GM19328 (cell line): ENCODE measurements around the gene MLN.
"Not testable (repeated sequence)": the region's sequence is repeated elsewhere in the genome, so short reads cannot be mapped to it uniquely, and the experiment has no call there.

Experiments
- ATAC-seq: cut with Tn5 transposase; IDR thresholded peaks from one replicate; pipeline ENCODE4 v1.9.1; 2021; ENCODE audit warnings: mild to moderate bottlenecking, moderate library complexity; ENCODE audit not compliant: unreplicated experiment

MLN gene

DNA sequence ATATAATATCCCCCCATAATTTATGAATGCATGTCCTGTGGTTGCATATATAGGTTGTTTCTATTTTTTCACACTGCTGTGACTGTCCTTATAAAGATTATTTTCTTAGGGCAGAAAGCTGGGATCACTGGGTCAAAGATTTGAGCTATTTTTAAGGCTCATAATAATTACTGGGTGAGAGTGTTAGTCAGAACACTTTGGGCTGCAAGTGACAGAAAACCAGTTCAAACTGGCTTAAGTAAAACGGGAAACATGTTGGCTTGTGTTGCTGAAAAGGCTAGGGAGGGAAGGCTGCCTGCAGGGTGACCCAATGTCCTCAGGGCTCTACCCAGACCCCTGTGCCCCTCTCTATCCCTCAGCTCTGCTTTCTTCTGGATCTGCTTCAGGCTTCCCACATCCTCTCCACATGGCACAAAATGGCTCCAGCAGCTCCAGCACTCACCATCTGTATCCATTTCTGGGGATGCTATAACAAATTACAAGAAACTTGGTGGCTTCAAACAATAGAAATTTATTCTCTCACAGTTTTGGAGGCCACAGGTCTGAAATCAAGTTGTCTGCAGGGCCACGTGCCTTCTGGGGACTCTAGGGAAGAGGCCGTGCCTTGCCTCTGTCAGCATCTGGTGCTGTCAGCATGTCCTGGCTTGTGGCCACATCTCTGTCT, 33.1 kb upstream of the MLN start:
- ATAC-seq: no peak

DNA sequence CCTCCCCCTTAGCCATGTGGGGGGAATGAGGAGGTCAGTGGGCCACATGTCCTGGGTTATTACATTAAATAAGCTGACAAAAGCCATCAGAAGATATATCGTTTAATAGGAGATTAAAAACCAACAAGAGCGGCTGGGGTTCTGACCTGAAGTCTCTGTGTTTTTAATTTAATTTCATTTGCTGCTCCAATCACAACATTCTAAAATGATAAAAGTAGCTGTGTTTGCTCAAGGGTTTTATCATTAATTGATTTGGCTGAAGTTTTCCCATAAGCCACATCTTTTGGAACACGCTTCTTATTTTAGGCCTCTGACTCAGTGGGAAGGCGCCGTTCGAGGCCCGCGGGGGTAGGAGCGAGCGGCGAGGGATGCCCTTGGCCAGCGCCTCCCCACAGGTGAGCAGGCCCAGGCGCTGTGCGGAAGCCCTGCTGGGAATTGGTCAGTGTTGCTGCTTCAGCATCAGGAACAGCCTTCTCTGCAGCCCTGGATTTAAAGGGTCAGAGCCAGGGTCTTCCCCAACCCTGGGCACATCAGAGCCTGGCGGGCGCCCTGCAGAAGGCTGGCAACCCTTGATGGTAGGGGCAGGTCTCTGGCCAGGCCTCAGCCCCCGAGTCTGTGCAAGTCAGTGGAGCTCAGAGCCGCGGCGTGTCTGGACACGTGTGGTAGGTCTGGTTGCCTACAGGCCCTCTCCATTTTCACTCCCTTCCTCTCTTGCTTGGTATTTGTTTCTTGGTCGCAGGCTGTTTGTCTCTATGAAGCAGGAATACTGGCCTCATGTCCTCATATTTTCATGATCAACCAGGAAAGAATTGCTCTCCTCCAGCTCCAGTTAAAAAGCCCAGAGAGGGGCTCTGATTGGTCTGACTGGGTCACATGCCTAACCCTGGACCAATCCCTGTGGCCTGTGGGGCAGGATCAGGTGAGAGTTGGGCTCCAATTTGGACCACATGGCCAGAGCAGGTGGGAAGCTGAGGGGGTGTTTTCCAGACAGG, 30.9 kb upstream of the MLN start:
- no peak for ATAC-seq

DNA sequence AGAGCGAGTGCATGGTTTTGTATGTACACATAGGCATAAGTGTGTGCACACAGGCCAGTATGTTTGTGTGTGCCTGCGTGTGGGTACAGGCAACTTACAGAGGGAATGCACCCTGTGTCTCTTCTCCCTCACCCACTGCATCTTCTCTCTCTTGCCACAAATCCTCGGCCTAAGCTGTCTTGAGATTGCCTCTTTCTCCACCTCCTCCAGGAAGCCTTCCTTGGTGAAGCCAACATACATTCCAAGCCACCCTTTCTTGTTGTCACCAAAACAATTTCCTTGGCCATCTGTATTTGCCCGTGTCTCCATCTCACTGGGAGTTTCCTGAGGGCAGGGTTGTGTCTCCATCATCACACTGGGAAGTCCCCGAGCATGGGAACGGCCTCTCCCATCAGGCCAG, 29.8 kb upstream of the MLN start:
- ATAC-seq: no peak

DNA sequence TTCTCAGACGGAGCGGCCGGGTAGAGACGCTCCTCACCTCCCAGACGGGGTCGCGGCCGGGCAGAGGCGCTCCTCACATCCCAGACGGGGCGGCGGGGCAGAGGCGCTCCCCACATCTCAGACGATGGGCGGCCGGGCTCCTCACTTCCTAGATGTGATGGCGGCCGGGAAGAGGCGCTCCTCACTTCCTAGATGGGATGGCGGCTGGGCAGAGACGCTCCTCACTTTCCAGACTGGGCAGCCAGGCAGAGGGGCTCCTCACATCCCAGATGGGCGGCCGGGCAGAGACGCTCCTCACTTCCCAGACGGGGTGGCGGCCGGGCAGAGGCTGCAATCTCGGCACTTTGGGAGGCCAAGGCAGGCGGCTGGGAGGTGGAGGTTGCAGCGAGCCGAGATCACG, 29.0 kb upstream of the MLN start:
- ATAC-seq: not testable (repeated sequence)

DNA sequence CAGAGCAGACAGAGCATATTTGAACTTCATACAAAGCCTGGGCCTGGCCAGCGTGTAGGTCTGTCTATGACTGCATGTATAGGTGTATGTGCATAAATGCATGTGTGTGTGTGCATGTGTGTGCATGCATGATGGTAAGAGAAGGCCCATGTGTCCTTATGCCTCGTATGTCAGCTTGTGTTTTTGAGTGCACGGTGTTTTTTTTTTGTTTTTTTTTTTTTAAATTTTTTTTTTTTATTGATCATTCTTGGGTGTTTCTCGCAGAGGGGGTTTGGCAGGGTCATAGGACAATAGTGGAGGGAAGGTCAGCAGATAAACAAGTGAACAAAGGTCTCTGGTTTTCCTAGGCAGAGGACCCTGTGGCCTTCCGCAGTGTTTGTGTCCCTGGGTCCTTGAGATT, 27.9 kb upstream of the MLN start:
- ATAC-seq: not testable (repeated sequence)

DNA sequence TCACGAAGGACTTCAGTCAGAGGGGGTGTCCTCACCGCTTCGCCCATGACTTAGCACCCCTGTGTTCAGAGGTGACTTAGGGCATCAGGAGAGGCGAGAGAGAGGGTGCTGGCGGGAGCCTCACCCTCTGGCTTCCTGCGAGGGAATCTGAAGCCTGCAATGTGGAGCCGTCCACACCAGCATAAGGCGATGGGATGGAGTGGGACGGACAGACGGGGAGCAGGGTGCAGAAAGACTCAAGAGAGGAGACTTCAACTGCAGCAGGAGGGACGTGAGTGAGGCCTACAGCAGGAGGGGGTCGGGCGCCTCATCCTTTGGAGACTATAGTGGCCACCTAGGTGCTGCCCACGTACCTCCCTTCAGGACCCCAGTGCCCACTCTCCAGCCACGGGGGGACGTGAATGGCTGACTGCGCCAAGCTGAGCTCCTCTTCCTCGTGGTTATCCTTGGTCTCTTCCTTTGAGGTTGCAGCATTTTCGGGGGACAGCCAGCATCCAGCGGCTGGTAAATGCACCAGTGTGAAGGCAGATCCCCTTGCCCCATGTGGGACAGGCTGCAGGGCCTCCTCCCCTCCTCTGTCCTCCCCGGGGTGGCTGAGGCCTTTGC, 26.9 kb upstream of the MLN start:
- no peak for ATAC-seq

DNA sequence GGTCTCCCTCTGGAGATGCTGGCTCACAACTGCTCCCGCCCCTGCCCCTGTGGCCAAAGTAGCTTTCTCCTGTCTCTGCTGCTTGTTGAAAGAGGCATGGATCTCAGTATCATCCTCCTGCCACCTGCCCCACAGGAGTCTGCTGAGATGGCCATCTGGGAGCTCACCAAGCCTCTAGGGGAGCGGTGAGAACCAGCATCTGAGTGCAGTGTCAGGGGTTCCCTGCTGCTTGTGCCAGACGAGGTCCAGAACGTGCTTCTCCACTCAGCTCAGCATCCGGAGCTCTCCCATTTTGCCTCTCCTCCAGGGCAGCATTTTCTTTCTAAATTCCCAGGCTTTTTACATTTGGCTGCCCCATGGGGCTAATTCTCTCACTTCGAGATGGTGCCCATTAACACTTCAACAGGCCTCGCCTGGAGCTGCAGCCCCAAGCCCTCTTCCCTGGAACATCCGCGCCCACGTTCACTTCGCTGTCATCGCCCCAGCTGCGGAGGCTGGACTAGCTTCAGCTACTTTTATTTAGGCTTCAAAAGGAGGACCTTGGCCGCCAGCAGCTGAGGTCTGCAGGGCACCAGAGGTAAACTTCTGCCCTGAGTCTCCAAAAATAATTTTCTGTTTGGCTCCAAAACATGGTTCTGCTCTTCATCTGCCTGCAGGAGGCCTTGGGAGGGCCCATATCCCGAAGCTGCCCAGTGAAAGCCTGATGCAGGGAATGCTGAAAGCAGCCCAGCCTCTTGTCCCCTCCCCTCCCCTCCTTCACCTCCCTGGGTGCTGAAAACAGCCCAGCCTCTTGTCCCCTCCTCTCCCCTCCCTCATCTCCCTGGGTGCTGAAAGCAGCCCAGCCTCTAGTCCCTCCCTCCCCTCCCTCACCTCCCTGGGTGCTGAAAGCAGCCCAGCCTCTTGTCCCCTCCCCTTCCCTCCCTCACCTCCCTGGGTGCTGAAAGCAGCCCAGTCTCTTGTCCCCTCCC, 25.2 kb upstream of the MLN start:
- no peak for ATAC-seq

DNA sequence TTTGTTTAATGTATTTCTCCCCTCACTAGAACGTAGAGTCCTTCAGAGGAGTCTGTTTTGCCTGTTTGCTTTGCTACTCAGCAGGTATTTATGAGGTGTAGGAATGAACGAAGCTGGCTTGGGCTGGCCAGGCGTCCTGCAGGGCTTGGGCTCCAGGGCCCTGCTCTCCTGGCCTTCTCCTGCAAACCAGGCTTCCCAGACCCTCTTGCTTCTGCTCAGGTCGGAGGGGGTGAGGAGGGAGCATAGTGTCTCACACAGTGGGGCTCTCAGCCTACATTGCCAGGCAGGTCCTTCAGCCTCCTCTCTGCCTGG, 24.6 kb upstream of the MLN start:
- ATAC-seq: no peak

DNA sequence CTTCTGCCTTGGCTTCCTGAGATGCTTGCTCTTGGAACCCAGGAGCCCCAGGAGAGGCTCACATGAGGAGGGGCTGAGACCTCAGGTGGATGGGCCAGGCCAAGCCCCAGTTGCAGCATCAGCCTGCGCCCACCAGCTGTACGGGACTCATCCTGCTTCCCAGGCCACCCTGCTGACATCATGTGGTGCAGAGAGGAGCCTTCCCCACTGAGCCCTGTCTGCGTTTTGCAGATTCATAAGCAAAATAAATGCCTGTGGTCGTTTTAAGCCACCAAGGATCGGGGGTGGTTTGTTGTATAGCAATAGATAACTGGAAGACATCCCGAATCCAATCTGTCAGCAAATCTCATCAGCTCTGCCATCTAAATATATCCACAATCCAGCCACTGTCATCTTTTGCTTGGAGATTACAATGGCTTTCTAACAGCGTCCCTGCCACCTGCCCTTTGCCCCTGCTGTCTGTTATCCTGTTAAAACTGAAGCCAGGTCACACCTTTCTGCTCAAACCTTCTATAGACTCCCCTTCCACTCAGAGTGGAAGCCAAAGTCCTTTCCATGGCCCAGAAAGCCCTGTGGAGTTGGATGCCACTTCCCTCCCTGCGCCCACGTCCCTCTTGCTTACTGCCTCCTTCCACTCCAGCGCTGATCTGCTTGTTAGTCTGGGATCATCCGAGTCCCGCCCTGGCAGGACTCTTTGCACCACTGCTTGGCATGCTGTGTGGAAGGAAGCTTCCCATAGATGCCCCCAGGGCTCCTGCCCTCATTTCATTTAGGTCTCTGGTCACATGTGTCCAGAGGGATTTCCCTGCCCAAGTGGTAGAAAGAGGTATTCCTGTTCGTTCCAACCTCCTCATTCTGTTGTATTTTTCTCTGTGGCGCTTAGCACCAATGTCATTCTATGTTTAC, 24.0 kb upstream of the MLN start:
- ATAC-seq: no peak

DNA sequence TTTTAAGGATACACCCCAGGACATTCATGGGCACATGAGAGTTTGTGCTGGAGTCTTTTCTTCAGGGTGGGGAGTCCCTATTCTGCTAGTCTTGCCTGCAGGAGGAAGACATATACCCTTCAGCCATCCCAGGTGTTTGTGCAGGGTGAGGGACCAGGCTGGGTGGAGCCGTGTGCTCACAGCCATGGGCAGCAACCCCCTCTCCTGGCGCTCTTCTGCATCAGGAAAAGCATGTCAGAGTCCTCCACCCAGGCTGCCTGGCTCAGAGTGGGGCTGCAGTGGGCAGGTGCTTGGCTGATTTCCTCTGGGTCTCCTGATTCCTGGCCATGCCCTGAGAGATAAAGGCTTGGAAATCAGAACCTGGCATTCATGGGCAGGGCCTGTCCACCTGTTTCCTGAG, 22.7 kb upstream of the MLN start:
- no peak for ATAC-seq

DNA sequence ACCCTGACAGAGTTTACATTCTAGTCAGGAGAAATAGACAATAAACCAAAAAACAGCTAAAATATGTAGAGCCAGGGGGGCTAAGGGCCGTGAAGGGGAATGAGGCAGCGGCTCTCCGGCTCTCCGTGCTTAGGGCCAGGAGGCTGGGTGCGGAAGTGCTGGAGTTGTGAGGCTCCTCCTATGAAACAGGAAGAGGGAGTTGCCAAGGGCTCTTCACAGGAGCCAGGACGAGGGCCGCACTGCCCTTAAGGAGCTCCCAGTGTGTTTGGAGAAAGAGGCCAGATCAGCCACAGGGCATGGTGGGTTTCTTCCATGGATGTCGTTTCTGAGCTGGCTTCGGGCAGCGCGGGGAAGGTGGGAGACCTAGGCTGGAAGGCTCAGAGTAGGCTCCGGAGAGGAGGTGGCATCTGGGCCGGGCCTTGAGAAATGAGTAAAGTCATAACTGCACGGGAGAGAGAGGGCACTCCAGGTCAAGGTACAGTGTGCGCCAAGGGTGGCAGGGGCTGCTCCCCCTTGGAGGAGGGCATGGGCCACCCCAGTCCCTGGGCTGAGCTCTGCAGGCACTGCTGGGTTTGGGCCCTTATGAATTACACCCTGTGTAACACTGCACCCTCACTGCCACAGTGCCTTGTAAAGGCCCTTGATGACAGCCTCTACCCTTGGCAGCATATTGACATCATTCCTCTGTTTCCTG, 20.8 kb upstream of the MLN start:
- no peak for ATAC-seq

DNA sequence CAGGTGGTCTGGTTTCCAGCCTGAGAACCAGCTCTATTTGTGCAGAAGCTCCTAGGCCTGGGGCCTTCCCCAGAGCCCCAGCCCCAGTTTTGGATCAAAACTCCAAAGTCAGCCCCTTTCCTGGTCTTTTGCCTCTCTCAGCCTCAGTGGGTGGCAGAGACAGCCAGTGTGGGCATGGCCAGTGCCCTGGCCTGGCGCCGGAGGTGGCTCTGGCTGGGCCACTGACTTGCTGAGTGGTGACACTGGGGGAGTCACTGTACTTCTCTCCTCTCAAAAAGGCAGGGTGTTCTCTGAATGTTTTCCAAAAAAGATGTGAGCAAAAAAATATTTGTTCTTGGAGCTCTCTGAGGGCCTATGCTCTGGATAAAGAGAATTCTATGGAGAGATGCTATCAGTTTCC, 20.0 kb upstream of the MLN start:
- no peak for ATAC-seq

DNA sequence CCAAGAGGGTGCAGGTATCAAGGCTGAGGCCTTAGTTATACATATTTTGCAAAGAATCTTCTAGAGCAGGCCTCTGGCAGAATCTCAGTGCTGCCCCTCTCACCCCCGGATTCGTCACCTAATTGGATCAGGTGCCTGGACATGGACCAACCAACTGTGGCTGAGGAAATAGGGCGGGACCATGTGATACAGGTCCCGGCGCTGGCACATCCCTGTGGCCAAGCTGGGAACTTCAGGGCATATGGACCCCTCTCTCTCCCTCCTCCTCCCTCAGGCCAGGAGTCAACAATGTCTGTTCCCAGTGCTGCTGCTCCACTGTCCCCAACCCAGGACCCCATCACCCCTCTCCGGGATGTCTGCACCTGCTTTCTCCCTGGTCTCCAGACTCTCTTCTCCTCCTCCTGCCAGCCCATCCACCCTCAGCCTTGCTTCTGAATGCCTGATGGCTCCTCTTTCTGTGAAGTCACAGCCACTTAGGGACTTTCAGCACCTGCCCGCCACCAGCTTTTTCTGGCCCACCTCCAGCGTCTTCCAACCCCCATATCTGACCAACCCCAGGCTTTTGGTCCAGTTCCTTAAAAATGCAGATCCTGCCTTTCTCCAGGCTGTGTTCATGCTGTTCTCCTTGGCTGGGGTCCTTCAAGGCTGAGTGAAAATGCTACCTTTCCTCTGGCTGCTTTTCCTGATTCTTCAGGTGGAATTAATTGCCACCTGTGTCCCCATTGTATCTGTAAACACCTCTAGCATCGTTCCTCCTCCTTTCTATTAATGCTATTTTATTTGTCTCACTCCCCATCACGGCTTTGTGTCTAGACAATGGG, 19.0 kb upstream of the MLN start:
- no peak for ATAC-seq

DNA sequence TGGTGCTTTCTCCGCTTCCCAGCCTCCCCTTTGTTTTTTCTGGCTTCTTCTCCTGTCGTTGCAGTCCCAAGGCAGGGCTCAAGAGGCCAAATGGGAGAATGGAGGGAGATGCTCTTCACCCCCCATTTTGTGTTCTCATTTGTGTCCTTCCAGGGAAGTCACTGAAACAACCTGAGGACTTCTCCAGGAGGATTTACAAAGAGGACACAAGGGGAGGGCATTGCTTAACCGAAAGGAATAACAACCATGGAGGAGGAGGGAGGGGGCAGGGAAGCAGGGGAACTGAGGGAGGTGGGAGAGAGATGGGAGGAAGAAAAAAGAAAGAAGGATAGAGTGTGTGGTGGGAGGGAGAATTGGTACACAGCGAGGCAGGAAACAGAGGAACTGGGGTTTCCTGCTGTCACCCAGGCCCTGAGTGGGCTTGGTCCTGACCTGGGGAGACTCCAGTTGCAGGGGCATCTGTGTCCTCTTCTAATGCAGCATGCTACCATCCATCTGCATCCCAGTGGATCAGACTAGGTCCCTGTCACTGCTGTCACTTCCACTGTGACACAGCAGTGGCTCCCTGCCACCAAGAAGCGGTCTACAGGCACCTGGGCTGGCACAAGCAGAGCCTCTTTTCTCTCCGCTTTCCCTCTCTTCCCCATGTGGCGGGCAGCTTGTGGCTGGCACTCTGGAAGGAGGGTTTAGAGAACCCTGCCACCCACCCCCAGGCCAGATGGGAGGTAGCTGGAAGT, 17.1 kb upstream of the MLN start:
- ATAC-seq: no peak

DNA sequence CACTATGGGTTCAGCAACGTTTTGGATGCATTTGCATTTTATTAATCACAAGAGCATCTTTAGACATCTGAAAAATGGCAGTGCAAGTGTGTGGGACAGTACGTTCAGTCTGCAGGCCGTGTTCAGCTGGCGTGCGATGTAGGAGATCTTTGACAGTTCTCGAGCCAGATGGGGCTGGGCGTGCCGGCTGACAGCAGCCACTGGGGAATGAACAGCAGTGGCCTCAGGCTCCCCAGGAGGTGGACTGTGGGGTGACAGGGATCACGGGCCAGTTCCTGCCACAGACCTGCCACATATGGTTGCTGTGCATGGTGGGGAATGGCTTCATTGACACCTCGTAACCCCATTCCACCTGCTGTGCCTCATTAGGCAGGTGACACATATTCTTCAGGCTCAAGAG, 16.4 kb upstream of the MLN start:
- no peak for ATAC-seq

DNA sequence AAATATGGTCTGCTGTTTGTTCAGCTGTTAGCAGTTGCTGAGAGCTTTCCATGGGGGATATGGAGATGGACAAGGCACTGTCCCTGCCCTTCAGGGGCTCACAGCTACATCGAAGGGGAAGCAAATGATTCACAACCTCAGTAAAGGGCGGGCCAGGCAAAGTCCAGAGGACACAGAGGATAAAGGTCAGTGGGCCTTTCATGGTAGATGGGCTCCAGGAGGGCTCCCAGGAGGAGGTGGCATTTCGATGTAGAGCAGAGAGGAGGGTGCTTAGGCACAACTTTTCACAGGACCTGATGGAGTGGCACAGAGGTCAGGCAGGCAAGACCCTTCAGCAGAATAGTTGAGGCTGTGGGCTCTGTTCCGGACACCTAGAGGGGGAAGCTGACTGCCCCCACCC, 15.2 kb upstream of the MLN start:
- ATAC-seq: no peak

DNA sequence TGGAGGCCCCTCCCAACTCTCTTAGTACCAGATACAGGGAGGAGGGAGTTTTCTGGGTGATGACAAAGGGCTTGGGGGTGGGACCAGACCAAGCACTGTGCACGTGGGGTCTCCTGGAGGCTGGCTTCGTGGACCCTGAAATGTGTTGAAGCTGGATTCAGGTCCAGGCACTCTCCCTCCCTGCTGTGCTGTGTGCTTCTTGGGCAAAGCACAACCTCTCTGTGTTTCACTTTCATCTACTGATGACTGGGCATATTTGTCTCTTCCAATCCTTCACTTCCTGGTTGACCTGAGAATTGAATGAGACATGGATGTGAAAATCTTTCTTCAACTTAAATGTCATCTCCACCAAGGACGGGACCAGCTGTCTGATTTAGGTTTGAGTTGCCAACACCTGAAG, 14.5 kb upstream of the MLN start:
- no peak for ATAC-seq

DNA sequence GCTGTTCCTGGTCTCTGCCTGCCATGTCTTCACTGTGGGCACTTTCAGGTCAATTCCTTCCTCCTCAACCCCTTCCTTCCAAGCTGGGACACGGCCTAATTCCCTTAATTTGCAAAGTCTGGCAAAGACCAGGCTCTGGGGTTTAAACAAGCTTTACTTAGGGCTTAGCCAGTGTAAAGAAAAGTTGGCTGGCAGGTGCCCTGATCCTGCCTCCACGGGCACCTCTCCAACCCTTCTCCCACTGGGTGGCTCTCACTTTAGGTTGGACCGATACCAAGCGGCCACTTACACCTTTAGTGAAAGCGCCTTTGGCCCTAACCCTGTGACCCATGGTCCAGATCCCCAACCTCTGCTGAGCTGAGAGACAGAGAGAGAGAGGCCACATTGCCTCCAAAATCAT, 13.7 kb upstream of the MLN start:
- no peak for ATAC-seq
